DOHH2 (cell line): Measurements from ENCODE around the gene DUSP8.

ENCODE experiments used
- CTCF ChIP-seq: fragments of 200-600 bp; sonication (generic); IDR thresholded peaks from one replicate; pipeline ENCODE4 v1.5.1; 2014; ENCODE audit warnings: antibody characterized with exemption, mild to moderate bottlenecking, low read depth, low read length; ENCODE audit not compliant: poor library complexity, severe bottlenecking
- EZH2phosphoT487 ChIP-seq: fragments of 200-600 bp; sonication (generic); IDR thresholded peaks from 2 replicates; pipeline ENCODE4 v1.6.1; 2017; ENCODE audit warnings: borderline replicate concordance, mild to moderate bottlenecking, antibody characterized with exemption, low read length, moderate library complexity, mixed read lengths

- no peak for TF ChIP-seq CTCF
- no peak for TF ChIP-seq EZH2phosphoT487
Observed at GRCh38 chr11:1574933-1575242, 2.8 kb upstream of the DUSP8 start.
